IPS-NIHi7 (cell line): ENCODE results near the gene LRRC31.

Experiments
- DNase-seq: peaks from one replicate; pipeline ENCODE4 v3.0.0; 2012; ENCODE audit warnings: mixed read lengths; ENCODE audit errors: extremely low spot score

LRRC31 gene

GRCh38 chr3:169863458-169863899, 6.3 kb downstream of the LRRC31 start:
- peak; percentile 77 for DNase-seq

- DNase-seq: peak; percentile 58
These were observed 7.9 kb downstream of the LRRC31 start for GRCh38 chr3:169861871-169862270.

- DNase-seq: no peak
These were observed 11.9 kb downstream of the LRRC31 start for GRCh38 chr3:169857811-169858210.

- DNase-seq: no peak
These were observed 14.2 kb downstream of the LRRC31 start for GRCh38 chr3:169855514-169855913.

- DNase-seq: no peak
These were observed 19.1 kb downstream of the LRRC31 start for GRCh38 chr3:169850618-169851017.

GRCh38 chr3:169848741-169849140, 21.0 kb downstream of the LRRC31 start:
- DNase-seq: no peak

GRCh38 chr3:169847896-169848295, 21.8 kb downstream of the LRRC31 start:
- DNase-seq: no peak

- no peak for DNase-seq
These were observed 23.1 kb downstream of the LRRC31 start for GRCh38 chr3:169846458-169847193.

- DNase-seq: no peak
These were observed 26.8 kb downstream of the LRRC31 start for GRCh38 chr3:169842960-169843359.

GRCh38 chr3:169841171-169841570, 28.6 kb downstream of the LRRC31 start:
- no peak for DNase-seq

- no peak for DNase-seq
These were observed 31.2 kb downstream of the LRRC31 start for GRCh38 chr3:169838511-169839030.

GRCh38 chr3:169836942-169837275, 32.8 kb downstream of the LRRC31 start:
- no peak for DNase-seq

- no peak for DNase-seq
These were observed 33.4 kb downstream of the LRRC31 start for GRCh38 chr3:169836078-169836941.

- no peak for DNase-seq
These were observed 34.2 kb downstream of the LRRC31 start for GRCh38 chr3:169835533-169835932.

GRCh38 chr3:169827712-169828111, 42.0 kb downstream of the LRRC31 start:
- DNase-seq: no peak

GRCh38 chr3:169825316-169825715, 44.4 kb downstream of the LRRC31 start:
- no peak for DNase-seq

GRCh38 chr3:169822983-169823382, 46.8 kb downstream of the LRRC31 start:
- no peak for DNase-seq

- no peak for DNase-seq
These were observed 47.2 kb downstream of the LRRC31 start for GRCh38 chr3:169822540-169822939.

GRCh38 chr3:169822091-169822490, 47.6 kb downstream of the LRRC31 start:
- DNase-seq: no peak

- no peak for DNase-seq
These were observed 51.4 kb downstream of the LRRC31 start for GRCh38 chr3:169818316-169818715.

- DNase-seq: no peak
These were observed 54.1 kb downstream of the LRRC31 start for GRCh38 chr3:169815590-169816150.

GRCh38 chr3:169813757-169814517, 55.8 kb downstream of the LRRC31 start:
- DNase-seq: peak; percentile 37
